Measurements from ENCODE around the gene LARGE1.

- peak; percentile 18 for TF ChIP-seq ASH2L (IDR thresholded peaks at IDR 0.05; ENCODE audit: insufficient read length, low read depth, low read length)
- TF ChIP-seq, protein P1, sequence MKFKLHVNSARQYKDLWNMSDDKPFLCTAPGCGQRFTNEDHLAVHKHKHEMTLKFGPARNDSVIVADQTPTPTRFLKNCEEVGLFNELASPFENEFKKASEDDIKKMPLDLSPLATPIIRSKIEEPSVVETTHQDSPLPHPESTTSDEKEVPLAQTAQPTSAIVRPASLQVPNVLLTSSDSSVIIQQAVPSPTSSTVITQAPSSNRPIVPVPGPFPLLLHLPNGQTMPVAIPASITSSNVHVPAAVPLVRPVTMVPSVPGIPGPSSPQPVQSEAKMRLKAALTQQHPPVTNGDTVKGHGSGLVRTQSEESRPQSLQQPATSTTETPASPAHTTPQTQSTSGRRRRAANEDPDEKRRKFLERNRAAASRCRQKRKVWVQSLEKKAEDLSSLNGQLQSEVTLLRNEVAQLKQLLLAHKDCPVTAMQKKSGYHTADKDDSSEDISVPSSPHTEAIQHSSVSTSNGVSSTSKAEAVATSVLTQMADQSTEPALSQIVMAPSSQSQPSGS (CRISPR knock-in tag; IDR thresholded peaks at IDR 0.05): no peak
Observed at GRCh38 chr22:33470456-33470855, 449.8 kb downstream of the LARGE1 start.
